HL-60/S4 treated with phorbol 12-myristate 13-acetate at 8.2 ng/mL for 4 days and 3 days (cell line): Measurements from ENCODE around the gene ASF1B.
"Not testable (repeated sequence)": the region's sequence is repeated elsewhere in the genome, so short reads cannot be mapped to it uniquely, and the experiment has no call there.

Experiments used
- in situ Hi-C: fragments of 300-500 bp; cut with MboI; formaldehyde crosslinking; loops from 2 replicates; pipeline ENCODE4 v1.15.0; 2022; ENCODE audit warnings: low sequenced_read_pairs

Gene ASF1B

DNA sequence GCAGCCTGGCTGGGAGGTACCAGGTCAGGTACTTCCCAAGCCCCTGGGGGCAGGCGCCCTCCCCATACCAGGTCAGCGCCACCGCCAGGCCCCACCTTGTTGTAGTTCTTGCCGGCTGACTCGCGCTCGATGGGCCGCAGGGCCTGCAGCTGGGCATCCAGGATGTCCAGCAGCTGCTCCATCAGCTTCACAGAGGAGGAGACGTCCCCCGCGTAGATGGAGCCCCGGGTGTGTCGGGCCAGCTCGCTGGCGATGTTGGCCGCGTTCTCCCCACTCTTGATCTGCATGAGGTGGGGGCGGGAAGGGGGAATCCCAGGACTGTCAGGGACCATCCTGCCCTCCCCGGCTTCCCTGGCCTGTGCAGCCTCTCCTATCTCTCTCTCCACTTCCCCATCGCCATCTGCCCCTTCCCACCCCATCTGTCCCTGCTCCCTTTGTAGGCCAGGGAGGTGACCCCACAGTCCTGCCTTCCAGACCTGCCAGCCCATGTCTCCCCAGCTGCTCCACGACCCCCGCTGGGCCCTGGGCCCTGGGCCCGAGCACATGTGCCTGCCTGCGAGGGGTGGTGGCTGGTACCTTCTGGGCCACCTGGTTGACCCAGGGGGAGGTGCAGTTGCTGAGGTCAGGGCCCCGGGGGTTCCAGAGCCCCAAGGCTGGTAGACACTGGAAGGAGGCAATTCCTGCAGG, 23.8 kb upstream of the ASF1B start:
- in situ Hi-C loops = no loop called here

DNA sequence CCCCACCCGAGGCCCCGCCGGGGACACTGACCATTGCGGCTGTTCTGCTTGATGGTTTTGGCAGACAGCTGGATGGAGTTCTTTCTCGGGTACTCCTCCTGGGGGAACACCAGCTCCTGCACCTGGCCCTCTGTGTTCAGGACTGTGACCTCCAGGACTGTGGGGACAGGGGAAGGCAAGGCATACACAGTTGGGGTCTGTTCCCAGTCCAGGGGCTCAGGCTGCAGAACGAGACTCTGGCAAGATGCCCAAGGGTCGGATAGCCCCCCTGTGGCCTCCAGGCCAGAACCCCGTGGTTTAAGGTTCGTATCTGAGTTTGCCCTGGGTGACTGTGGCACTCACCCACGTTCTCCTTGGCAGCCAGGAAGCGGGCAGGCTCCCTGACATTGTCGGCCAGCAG, 22.7 kb upstream of the ASF1B start:
- in situ Hi-C loops = no loop called here

DNA sequence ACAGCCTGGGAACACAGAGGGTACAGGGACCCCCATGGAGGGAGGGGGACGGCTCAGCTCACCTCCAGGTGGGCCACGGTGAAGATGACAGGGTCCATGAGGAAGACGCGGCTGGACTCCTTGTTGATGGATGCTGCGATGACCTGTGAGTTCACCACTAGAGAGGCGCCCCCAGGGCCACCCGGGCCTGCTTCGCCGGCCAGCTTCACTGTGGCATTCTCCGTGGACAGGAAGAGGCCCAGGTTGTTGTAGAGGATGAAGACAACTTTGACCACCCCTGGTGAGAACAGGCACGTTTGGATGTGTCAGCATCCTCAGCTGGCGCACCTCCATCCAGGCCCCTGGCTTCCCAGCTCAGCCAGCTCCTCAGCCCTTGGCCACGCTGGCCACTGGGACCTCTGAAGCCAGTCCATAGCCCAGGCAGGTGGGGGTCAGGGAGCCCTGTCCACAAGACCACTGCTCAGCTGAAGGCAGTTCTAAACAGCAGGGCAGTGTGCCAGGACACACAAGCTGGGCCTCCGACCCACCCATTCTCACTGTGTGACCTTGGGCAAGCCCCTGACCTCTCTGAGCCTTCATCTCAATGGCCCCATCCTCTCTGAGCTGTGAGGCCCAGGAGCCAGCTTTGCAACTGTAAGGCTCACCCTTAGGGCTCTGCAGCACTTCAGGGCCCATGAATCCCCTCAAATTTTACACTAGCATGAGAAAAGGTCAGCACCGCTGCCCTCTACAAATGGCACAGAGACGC, 22.1 kb upstream of the ASF1B start:
- in situ Hi-C loops = no loop called here

DNA sequence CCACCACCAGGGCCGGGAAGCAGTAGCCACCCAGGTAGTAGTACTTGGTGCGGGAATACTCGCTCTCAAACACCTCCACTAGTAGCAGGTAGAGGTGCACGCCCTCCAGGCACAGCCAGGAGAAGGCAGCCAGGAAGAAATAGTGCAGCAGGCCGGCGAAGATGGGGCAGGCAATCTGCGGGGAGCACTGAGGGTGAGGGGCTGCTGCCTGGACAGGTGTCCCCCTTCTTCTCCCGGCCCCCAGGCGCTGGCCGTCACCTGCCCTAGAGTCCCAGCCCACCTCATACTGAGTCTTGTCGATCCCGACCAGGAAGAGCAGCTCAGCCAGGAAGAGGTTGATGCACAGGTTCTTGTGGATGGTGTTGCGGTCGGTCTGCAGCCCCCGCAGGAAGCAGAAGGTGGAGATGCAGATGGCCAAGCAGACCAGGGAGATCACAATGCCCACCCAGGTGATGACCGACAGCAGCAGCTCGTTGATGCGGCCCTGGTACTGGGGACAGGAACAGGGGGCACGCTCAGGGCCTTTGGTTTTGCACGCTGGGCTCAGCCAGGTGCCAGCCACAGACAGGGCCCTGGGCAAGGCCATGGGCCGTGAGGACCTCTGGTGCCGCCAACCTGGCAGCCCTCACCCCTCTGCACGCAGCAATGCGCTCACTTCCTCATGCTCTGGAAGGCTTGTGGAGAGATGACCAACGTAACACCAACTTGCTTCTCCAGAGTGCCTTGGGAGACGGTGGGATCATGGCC, 20.8 kb upstream of the ASF1B start:
- in situ Hi-C loops = no loop called here

DNA sequence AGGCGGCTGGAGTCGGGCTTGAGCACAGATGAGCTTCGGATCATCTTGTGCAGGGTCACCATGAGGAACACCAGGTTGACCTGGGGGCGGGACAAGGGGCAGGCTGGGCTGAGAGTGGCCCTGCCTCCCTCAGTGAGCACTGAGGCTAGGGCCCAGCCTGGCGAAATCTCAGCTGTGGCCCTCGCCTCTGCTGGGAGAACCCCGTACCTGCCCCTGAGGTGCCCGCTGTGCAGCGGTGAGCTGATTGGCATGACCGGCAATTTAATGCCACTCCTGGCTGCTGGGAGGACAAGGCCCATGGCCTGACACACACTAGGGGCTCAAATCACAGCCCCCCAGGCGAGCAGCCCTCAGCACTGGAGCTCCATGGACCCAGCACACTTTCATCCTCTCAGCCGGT, 19.7 kb upstream of the ASF1B start:
- in situ Hi-C loops = no loop called here

DNA sequence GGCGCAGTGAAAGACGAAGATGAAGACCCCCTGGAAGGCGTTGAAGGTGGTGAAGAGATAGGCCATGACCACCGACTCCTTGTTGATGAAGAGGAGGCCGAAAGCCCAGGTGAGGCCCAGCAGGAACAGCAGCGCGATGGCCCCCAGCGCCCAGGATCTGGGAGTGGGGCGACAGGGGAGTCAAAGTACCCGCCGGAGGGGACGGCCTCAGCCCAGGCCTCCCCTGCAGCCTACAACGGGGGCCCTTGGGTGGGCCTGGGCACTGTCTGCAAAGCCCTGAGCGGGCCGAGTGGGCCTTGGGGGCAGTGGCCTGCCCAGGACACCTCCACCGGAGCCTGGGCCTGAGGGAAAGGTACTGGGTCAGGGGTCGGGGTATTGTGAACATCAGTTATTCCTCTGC, 19.0 kb upstream of the ASF1B start:
- in situ Hi-C loops = no loop called here

DNA sequence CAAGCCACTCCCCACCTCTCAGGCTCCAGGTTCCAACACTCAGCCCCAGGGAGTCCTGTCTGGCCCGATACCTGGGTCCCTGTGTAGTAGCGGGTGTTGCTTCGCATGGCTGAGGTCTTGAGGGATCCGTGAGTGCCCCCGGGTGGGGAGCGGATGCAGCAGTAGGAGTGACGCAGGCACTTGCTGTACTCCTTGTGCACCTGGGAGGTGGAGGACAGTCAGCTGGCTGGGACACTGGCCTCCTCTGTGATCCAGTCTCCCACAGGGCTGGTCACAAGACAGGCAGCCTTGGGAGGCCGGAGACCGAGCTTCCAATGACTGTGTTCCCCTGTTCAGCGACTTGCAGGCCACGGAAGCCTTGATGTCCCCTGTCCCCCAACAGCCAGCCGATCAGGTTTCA, 16.3 kb upstream of the ASF1B start:
- in situ Hi-C loops = no loop called here

DNA sequence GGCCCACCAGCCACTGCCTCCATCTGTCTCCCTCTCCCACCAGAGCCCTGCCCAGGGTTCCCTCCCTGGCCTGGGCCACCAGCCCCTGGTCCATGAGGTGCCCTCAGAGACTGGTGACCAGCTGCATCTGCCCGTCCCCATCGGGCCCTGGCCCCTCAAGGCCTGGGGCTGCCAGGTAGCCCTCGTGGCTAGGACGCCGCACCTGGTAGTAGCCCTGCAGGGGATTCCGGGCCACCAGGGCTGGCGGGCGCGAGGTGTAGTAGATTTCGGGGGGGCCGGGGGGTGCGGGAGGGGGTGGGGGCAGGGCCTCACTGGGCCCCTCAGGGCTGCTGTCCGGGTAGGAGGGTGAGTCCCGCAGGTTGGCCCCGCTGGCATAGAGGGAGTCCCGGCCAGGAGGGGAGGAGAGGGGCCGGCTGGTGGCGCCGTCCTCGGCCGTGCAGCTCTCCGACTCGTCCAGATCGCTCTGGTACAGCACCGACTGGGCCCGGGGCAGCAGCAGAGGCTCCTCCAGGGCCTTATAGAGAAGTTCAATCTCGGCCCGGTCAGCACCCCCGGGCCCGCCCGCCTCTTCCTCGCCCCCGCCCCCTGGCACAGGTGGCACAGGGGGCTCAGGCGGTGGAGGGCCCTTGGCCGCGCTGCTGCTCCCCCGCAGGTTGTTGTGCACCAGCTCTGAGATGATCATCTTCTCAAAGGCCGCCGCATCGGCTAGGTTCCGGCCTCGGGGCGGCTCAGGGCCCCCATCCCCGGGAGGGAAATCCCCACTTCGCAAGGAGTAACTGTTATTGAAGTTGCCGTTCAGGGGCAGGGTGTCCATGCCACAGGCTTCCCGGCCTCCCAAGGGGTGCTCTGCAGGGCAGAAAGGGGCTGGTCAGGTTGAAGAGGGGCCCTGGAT, 14.6 kb upstream of the ASF1B start:
- in situ Hi-C loops = no loop called here

DNA sequence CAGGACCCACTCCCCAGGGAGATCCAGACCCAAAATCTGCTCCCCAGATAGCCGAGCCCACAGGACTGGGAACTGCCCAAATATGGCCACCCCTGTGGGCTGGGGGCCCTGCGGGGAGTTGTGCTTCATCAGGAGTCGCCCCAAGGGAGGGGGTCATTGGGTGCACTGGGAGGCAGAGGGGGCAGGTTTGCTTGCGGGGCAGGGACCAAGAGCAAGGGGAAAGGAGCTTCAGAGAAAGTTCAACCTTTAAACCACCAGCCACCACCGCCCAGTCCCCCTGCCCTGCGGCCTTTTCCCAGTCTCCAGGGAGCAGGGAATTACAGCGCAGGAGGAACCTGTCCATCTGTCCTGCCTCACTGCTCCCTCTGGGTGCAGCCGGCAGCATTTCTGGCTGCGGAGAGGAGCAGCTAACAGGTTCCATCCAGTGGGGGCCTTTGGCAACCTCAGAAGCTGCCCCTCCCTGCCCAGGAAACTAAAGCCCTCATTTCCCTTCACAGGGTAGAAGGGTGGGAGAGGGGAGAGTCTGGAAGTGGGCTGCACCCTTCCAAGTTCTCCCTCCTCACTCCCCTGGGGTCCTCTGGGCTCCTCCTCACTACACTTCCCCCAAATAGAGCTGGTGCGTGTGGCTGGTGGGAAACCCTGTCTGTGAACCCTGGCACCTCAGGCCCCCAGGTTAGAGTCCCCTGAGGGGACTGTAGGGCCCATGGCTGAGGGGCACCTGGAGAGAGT, 13.8 kb upstream of the ASF1B start:
- in situ Hi-C loops = no loop called here

DNA sequence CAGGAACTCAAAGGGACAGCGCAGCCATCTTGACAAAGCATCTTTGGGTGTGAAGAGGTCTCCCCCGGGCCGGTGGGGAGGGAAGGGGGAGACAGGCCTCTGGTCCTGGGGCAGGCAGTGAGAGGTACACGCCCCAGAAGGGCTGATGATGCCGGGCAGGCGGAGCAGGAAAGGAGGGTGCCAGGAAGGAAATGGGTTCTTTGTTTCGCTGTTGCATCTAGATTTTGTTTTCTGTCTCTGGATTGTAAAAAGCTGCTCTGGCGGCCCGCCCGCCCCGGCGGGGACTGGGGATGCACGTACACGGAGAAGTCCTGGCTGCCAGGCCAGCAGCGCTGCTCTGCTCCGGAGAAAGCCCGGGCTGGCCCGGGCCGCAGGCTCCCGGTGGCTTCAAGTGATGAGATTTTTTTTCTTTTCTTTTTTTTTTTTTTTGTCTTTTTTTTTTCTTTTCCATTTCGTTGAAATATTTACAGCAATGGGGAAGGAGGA, 13.2 kb upstream of the ASF1B start:
- in situ Hi-C loops = no loop called here

DNA sequence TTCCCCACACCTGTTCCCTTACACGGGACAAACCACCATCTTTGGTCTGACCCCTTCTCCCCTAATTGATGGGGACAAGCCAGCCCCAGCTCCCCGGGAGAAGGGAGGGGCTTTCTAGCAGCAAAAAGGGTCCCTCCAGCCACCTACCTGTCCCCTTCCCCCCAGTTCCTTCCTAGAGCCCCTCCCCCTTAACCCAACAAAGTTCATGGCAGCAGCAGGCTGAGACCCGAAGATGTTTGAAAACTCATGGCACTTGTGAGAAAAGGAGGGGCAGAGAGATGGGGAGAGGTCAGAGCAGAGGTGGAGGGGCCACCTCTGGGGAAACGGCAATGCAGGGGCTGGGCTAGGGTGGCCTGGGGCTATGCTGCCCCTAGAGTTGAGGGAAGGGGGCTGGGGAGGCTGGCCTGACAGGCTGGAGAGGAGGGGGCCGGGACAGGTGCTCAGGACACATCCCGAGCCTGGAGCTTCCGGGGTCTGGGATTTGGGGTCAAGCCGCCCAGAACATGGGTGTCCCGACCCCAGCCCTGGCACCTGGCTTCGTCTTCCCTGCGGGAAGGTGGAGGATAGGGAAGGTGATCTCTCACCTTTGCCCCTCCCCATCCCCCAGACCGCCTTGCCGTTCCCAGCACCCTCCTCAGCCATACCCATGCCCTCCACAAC, 12.5 kb upstream of the ASF1B start:
- in situ Hi-C loops = no loop called here

DNA sequence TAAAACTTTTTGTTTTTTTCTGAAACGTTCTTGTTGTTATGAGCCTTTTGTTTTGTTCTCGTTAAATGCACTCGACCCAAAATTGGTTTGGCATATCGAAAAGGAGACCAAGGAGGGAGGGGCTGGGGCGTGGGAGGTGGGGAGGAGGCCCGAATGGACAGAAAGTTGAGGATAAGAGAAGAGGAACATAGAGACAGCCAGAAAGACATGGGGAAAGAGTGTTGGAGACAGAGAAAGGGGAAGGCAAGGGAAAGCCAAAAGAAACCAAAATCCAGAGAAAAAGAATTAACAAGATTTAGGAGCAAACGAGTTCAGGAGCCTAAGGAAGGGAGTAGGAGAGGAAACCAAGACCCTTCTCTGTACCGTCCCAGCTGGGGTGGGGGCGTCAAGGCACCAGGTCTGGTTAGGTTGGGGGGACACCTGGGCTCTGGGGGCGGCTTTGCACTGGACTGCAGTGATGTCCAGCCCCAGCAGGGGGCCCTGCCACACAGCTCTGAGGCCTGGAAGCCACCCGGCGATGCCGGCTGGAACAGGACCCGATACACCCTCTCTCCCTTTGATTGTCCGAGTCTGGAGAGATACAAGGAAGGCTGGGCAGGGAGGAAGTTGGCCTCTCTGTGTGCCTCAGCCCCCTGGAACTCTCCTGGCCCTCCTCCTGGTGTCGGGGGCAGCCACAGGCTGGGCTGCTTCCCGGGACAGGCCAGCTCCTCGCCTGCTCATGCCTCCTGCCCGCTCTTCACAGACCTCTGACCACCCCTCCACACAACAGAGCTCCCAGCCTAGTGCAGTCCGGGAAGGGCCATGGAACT, 11.6 kb upstream of the ASF1B start:
- in situ Hi-C loops = no loop called here

DNA sequence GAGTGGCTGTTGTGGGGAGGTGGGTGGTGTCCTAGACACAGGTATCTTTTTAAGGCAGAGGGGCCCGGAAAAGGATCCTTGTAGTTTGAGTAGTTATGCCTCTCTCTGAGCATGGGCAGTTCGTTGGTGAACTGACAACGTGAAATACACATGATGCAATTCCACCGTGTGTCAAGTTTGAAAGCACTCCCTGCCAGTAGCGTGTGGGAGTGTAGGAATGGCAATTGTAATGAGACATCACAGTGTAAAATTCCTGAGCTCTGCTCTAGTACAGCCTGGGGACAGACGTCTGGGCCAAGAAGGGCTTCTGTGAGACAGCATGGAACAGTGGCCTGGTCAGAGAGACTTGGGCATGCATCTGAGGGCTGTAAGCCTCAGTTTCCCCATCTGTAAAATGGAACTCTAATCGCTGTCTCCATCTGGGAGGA, 10.4 kb upstream of the ASF1B start:
- in situ Hi-C loops = no loop called here

DNA sequence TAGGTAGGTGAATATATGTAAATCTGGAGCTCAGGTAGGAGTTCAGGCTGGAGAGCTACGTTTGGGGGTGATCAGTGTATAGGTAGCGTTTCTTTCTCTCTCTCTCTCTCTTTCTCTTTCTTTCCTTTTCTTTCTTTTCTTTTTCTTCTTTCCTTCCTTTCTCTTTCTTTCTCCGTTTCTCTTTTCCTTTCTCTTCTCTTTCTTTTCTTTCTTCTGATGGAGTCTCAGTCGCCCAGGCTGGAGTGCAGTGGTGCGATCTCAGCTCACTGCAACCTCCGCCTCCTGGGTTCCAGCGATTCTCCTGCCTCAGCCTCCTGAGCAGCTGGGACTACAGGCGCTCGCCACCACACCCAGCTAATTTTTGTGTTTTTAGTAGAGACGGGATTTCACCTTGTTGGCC, 9.8 kb upstream of the ASF1B start:
- in situ Hi-C loops = not testable (repeated sequence)

DNA sequence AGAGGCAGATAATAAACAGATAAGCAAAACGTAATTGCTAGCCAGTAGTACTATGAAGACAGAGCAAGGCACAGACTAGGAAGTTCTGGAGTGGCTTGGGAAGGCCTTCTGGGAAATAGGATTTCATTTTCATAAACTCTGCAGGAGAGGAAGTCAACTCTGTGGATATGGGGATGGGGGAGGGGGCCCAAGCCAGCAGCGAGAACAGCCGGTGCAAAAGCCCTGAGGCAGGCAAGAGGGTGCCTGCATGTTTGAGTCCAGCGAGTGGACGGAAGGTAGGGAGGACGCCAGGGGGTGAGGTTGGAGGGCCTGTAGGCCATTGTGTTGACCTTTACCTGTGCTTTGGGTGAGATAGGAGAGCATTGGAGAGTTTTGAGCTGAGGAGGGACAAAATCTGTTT, 9.0 kb upstream of the ASF1B start:
- in situ Hi-C loops = no loop called here

DNA sequence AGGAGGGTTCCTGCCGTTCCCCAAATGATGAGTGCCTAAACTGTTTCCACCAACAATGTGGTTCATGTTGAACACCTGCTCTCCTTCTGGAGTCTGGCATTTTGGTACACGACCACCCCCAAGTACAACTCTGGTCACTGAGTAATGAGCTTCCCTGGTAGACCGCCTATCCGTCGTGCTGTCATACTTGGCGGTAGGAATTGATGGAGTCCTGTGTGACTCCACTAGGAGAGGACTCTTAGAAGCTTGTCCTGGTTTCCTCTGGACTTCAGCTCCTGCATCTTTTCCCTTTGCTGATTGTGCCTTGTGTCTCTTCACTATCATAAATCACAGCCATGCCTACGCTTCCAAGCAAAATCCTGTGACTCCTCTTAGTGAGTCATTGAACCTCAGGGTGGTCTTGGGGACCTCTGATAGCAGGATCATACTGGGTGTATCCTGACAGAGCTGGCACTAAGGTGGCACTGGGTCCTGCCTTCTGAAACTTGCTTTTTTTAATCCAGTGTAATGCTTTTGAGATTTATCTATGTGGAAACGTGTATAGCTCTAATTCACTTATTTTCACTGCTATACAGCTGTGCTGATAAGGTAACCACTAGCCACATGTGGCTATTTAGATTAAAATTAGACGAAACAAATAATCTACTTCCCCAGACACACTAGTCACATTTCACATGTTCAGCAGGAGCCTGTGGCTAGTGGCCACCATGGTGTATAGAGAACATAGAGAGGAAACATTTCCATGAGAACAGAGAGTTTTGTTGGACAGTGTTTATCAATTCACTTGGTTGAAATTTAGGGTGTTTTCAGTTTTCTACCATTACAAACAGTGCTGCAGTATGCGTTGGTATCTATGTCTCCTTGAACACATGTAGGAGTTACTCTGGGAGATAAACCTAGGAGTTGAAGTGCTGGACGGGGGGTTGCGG, 6.1 kb upstream of the ASF1B start:
- in situ Hi-C loops = no loop called here

DNA sequence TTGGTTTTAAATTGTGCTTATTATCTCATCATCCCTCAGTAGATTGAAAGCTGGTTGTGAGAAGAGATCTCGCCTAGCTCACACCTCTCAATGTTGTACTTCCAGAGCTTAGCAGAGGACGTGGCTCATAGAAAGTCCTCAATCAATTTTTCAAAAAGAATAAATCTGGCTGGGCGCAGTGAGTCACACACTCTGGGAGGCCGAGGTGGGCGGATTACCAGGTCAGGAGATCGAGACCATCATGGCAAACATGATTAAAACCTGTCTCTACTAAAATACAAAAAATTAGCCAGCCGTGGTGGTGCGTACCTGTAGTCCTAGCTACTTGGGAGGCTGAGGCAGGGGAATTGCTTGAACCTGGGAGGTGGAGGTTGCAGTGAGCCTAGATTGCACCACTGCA, 4.7 kb upstream of the ASF1B start:
- in situ Hi-C loops = no loop called here

DNA sequence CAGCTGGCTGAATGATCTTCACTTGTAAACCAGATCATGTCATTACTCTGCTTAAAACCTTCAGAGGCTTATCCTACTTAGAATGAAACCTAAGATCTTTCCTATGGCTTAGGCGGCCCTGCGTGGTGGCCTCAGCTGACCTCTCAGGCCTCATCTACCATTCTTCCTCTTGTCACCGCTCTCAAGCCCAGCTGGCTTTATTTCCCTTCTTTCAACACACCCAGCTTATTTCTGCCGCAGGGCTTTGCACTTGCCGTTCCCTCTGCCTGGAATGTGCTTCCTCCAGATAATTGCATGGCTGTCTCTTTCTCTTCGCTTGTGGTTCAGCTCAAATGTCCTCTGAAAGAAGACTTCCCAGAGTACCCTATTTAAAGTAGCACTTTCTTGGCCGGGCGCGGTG, 3.6 kb upstream of the ASF1B start:
- in situ Hi-C loops = no loop called here
